Activated CD4-positive, alpha-beta T cell treated with anti-CD3 and anti-CD28 coated beads for 48 hours (primary cell): ENCODE measurements around the gene PROSER3.
"Not testable (repeated sequence)": the region's sequence is repeated elsewhere in the genome, so short reads cannot be mapped to it uniquely, and the experiment has no call there.

Experiments used
- DNase-seq: peaks from one replicate; pipeline ENCODE4 v3.0.0-alpha.2; 2020

PROSER3 gene

DNA sequence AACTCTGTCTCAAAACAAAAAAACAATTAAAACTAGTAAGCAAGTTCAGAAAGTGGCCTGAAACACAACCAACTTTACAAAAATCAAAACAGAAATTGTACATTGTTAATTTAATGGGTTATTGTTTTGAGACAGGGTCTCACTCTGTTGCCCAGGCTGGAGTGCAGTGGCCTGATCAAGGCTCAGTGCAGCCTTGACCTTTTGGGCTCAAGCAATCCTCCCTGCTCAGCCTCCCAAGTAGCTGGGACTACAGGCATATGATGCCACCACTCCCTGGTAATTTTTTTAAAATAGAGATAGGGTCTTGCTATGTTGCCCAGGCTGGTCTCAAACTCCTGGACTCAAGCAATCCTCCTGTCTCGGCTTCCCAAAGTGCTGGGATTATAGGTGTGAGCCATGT is 37.6 kb downstream of the PROSER3 start:
- not testable (repeated sequence) for DNase-seq

DNA sequence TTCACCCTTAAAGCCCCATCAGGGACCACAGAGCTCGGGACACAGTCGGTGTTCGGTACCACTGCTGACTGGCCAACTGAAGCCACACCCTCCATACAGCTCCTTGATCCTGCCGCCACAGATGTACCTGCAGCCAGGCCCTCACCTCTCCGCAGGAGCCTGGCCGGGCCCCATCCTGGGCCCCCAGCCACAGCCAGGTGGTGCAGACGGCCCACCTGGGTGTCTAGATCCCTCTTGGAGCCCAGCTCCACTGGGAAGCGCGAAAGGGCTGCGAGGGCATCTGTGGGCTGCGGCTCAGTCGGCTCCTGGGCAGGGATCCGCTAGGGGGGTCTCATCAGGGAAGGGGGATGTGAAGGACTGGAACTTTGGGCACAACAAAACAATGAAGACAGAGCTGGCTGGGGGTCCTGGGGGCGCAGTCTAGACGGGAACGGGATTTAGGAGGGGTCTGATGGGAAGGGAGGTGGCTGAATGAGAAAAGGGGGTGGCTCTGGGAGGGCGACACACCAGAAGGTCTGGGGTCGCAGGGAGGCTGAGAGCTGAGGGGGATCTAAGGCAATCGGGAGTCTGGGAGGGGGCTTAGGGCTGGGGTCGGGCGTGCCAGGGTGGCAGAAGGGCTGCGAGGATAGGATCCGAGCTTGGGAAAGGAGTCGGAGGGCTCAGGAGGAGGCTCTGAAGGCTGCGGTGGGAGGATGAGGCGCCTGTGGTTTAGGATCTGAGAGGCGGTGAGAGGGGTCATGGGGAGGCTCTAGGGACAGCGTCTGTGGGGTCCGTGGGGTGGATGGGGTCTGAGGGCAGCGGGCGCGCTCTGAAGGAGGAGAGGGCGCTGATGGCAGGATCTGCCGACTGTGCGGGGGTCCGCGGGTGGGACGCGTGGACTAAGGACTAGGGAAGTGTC is 38.9 kb downstream of the PROSER3 start:
- no peak for DNase-seq

DNA sequence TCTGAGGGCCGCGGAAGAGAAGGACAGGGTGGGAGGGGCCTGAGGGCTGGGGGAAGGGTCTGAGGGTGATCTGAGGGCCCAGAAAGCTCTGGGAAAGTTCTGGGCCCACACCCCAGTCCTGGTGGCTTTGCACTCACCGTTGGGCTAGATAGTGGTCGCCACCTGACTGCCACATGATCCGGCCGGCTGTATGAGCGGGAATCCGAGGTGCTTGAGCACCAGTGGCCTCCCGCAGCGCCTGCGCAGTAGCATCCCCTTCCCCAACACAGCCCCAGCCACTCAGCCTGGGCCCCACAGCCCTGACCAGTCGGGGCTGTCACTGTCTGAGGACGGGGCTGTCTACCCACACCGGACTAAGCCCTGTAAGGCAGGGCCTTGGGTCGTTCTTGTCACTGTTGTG is 39.7 kb downstream of the PROSER3 start:
- peak; percentile 28 for DNase-seq

DNA sequence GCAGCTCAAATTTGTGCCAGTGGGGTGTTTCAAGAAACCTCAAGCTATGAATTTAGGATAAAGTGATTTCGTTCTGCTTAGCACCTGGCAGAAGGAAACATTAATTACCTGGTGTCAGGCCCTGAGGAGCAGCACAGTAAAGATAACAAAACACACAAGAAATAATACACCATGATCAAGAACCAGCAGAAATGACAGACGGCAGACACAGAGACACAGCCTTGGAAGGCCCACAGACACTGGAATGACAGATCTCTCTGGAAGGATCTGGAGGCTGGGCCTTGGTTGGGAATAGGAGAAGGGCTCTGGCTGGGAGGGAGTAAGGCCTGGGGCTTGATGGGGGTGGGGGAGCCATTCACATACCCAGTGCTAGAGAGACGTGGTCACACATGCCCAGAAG is 43.9 kb downstream of the PROSER3 start:
- DNase-seq = no peak

DNA sequence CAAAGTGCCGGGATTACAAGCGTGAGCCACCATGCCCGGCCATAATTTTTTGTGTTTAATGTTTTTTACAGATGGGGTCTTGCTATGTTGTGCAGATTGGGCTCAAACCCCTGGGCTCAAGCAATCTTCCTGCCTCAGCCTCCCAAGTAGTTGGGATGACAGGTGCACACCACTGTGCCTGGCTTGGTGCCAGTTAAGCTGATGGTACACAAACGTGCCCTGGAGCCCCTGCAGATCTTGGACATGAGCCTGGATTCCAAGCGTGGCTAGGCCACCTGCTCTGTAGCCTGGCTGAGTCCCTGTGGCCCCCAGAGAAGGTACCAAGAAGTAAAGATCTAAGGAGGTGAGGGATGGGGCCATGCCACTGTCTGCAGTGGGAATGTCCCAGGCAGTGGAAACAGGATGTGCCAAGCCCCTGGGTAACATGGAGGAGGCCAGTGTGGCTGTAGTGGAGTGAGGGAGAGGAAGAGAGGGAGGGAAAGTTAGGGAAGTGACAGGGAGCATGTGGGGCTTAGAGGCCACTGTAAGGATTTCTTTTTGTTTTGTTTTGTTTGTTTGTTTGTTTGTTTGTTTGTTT is 47.6 kb downstream of the PROSER3 start:
- DNase-seq = no peak

DNA sequence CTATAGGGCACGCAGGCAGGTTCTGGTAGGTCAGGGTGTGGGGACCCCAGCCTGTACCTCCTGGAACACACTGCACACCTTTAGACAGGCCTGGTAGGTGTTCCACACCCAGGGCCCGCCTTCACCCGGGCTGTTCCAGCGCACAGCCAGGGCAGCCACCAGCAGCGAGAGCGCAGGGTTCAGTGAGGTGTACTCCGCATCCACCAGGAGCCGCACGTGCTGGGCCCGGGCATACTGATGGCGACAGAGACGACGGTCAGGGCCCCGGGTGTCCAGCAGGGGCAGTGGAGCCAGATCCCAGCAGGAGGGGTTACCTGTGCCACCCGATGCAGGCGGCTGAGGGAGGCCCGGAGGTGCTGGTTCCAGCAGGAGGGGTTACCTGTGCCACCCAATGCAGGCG is 48.6 kb downstream of the PROSER3 start:
- DNase-seq = no peak

DNA sequence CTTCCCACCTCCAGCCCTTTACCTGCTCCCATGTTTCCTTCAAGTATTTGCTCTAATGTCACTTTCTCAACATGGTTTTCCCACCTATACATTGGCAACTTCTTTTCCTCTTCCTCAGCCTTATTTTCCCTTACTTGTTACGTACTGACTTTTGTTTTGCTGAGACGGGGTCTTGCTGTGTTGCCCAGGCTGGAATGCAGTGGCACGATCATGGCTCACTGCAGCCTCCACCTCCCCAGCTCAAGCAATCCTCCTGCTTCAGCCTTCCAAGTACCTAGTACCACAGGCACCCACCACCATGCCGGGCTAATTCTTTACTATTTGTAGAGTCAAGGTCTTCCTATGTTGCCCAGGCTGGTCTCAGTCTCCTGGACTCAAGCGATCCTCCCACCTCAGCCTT is 49.7 kb downstream of the PROSER3 start:
- no peak for DNase-seq

DNA sequence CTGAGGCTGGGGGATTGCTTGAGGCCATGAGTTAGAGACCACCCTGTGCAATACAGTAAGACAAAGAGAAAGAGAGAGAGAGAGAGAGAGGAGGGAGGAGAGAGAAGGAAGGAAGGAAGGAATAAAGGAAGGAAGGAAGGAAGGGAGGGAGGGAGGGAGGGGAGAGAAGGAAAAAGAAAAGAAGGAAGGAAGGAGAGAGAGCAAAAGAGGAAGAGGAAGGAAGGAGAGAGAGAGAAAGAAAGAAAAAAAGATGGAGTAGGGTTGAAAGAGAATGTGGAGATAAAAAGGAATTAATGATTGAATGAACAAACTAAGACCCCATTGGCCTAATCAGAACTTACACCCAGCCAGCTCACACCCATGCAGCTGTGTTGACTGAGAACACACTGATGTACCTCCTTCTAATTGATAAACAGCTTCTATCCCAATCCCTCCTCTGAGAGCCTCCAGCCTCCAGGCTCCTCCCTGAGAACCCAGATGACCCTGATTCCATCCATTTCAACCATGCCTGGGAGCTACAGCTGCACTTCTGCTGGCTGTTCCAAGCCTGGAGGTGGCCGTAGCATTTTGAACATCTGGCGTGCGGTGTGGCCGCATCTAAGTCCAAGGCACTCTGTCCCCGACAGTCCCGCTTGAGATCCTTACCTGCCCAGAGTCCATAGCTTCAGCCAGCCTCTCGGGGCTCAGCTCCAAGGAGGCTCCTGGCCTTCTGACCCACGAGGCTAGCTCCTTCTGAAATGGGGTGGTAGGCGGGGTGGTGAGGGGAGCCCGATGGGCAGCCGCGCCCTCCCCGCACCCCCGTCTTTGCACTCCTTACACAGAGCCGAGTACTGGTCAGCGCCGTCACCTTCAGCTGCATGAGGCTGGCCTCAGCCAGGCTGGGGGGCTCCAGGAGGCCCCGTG is 53.6 kb downstream of the PROSER3 start:
- DNase-seq = no peak

DNA sequence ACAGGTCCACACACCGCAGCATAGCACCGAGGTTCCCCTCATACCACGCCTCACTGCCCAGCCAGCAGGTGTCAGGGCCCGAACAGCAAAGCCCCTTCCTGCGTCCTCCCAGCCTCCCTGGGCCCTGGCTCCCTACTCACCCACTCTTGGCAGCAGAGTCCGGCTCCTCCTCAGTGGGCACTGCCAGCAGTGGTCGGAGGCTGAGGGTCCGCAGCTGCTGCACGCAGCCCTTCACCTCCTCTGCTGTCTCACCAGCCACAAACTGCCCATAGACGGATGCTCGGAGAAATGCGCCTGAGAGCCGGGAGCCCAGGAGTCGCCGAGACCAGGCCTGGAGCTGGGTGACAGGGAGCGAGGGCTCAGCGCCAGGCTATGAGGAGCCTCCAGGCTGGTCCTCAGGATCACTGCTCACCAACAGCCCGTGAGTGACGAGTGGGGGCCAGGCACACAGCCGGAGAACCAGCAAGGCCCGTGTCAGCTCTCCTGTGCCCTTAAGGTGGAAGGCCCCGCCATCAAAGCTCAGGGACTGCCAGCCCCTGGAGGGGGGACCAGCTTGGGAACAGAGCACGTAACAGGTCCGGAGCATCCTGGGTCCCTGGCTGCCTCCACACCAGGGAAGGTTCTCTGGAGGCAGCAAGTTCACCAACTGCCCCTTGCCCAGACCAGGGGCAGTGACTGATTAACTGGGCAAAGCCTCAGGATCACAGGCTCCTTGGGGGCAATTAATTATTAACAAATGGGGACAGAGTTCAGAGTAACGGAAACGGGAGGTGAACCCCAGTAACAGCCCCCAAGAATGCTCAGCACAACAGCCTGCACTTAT is 54.5 kb downstream of the PROSER3 start, which contains the start of gene PRODH2:
Gene PRODH2, minus strand, starts transcription at position 626 of the 823 bp plus-strand sequence. Its CDS starts 40 bp downstream, at position 586.
- no peak for DNase-seq

DNA sequence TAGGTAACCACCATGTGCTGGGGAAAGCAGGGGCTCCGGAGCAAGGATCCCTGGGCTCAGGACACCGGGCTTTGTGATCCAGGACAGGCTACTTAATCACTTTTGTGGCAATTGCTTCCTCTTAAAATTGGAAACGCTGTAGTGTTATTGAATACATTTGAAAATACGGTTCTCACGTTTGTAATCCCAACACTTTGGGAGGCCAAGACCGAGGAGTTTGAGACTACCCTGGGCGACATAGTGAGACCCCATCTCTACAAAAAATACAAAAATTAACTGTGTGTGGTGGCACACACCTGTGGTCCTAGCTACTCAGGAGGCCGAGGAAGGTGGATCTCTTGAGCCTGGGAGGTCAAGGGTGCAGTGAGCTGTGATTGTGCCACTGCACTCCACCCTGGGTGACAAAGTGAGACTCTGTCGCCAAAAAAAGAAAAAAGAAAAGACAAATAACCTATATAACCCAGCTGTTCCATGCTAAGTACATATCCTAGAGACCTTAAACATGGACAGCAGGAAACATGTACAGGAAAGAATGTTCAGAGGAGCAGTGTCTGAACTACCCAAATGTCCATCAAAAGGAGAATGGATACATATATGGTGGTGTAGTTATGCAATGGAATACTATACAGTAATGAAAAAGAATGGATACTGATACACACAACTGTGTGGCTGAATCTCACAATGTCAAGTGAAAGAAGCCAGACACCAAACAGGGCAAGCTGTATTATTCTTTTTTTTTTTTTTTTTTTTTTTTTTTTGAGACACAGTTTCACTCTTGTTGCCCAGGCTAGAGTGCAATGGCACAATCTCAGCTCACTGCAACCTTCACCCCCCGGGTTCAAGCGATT is 55.3 kb downstream of the PROSER3 start:
- DNase-seq = no peak

DNA sequence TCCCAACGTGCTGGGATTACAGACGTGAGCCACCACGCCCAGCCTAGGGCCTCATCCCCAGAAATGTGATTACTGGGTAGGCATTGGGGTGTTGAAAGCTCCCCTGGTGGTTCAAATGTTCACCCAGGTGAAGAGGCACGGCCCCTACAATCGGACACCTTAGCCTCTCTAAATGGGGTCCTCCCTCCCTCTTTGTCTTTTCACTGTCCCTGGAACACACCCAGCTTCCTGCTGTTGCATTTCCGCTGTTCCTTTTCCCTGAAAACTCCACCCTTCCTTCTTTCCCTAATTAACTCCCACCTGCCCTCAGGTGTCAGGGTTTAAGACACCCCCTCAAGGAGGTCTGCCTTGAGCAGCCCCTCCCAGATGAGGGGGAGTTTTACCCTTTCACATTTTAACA is 58.3 kb downstream of the PROSER3 start:
- DNase-seq = no peak

DNA sequence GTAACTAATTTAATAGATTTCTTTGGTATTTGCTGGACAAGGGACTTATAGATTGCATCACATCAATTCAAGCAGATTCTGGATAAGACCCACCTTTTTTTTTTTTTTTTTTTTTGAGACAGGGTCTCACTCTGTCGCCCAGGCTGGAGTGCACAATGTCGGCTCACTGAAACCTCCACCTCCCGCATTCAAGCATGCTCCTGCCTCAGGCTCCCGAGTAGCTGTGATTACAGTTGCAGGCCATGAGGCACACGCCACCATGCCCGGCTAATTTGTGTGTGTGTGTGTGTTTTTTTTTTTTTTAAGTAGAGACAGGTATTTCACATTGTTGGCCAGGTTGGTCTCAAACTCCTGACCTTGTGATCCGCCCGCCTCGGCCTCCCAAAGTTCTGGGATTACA is 58.9 kb downstream of the PROSER3 start:
- DNase-seq = no peak

DNA sequence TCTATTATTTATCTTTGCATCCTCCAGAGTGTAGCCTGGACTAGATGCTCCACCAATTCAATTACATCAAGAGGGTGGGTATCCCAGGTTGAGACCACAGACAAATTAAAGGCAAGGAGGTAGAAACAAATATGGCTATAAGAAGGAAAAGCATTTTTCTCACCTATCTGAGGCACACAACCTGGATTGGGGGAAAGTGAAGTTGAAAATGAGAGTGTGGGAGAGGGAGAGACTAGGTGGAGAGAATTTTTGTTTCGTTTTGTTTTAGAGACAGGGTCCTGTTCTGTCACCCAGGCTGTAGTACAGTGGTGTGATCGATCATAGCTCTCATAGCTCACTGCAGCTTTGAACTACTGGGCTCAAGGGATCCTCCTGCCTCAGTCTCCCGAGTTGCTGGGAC is 60.5 kb downstream of the PROSER3 start:
- DNase-seq = no peak
